H9 (cell line): ENCODE results near the gene TRIM28. TPM values are rescaled to one million over a fixed set of nuclear protein-coding genes. Genes with fewer than 3 reads are reported as not detected.
A peak's percentile ranks its signal among the peaks of the same experiment; 100 is the strongest.

Experiments used
- DNase-seq: peaks from one replicate; pipeline ENCODE4 v3.0.0-alpha.2; 2017
- H2AFZ ChIP-seq: one replicate; pipeline ENCODE4 v1.6.1; 2013; ENCODE audit warnings: mild to moderate bottlenecking, low read length, control low read depth, moderate library complexity
- H2AK5ac ChIP-seq: 2 replicates; pipeline ENCODE4 v1.6.1; 2013; ENCODE audit warnings: low read length, control low read depth, mixed read lengths; ENCODE audit not compliant: insufficient read length
- H2BK120ac ChIP-seq: one replicate; pipeline ENCODE4 v1.6.1; 2013; ENCODE audit warnings: low read depth, mild to moderate bottlenecking, low read length, control low read depth, inconsistent platforms; ENCODE audit not compliant: poor library complexity, severe bottlenecking
- H2BK12ac ChIP-seq: 2 replicates; pipeline ENCODE4 v1.6.1; 2013; ENCODE audit warnings: low read length, control low read depth, mixed read lengths, low read depth; ENCODE audit not compliant: insufficient read length
- H2BK15ac ChIP-seq: 2 replicates; pipeline ENCODE4 v1.6.1; 2013; ENCODE audit warnings: low read depth, low read length, control low read depth
- H2BK20ac ChIP-seq: one replicate; pipeline ENCODE4 v1.6.1; 2013; ENCODE audit warnings: low read depth, mild to moderate bottlenecking, low read length, control low read depth, inconsistent platforms; ENCODE audit not compliant: poor library complexity, severe bottlenecking
- H2BK5ac ChIP-seq: 2 replicates; pipeline ENCODE4 v1.6.1; 2013; ENCODE audit warnings: low read length, control low read depth, mixed read lengths; ENCODE audit not compliant: insufficient read length
- H3K14ac ChIP-seq: 2 replicates; pipeline ENCODE4 v1.6.1; 2013; ENCODE audit warnings: low read length, control low read depth; ENCODE audit not compliant: insufficient read depth
- H3K18ac ChIP-seq: 2 replicates; pipeline ENCODE4 v1.6.1; 2013; ENCODE audit warnings: low read depth, mild to moderate bottlenecking, mixed read lengths, low read length, control low read depth; ENCODE audit not compliant: insufficient read length
- H3K23ac ChIP-seq: 2 replicates; pipeline ENCODE4 v1.6.1; 2013; ENCODE audit warnings: low read length, control low read depth, mixed read lengths, low read depth; ENCODE audit not compliant: insufficient read length
- H3K23me2 ChIP-seq: 2 replicates; pipeline ENCODE4 v1.6.1; 2013; ENCODE audit warnings: low read depth, mild to moderate bottlenecking, mixed read lengths, low read length, control low read depth; ENCODE audit not compliant: insufficient read length, poor library complexity, severe bottlenecking
- H3K27ac ChIP-seq: 2 replicates; pipeline ENCODE4 v1.5.1; 2013; ENCODE audit warnings: low read length, control low read depth, mixed read lengths, low read depth; ENCODE audit not compliant: insufficient read length
- H3K27me3 ChIP-seq: 2 replicates; pipeline ENCODE4 v1.6.1; 2013; ENCODE audit warnings: low read length, control low read depth, inconsistent platforms; ENCODE audit not compliant: insufficient read depth
- H3K4ac ChIP-seq: 2 replicates; pipeline ENCODE4 v1.6.1; 2013; ENCODE audit warnings: low read depth, mild to moderate bottlenecking, control low read depth, inconsistent platforms, low read length, moderate library complexity
- H3K4me1 ChIP-seq: 2 replicates; pipeline ENCODE4 v1.6.1; 2013; ENCODE audit warnings: low read length, control low read depth, inconsistent platforms; ENCODE audit not compliant: insufficient read depth
- H3K4me2 ChIP-seq: 2 replicates; pipeline ENCODE4 v1.6.1; 2013; ENCODE audit warnings: low read length, control low read depth, mixed read lengths; ENCODE audit not compliant: insufficient read length, insufficient read depth
- H3K56ac ChIP-seq: 2 replicates; pipeline ENCODE4 v1.6.1; 2013; ENCODE audit warnings: low read depth, mild to moderate bottlenecking, mixed read lengths, low read length, control low read depth; ENCODE audit not compliant: insufficient read length
- H3K79me1 ChIP-seq: 2 replicates; pipeline ENCODE4 v1.6.1; 2013; ENCODE audit warnings: low read depth, mild to moderate bottlenecking, moderate library complexity, low read length, control low read depth, inconsistent platforms; ENCODE audit not compliant: insufficient read depth, poor library complexity, severe bottlenecking
- H3K79me2 ChIP-seq: 2 replicates; pipeline ENCODE4 v1.6.1; 2013; ENCODE audit warnings: low read length, control low read depth, inconsistent platforms; ENCODE audit not compliant: insufficient read depth
- H3K9ac ChIP-seq: 2 replicates; pipeline ENCODE4 v1.6.1; 2013; ENCODE audit warnings: low read length, control low read depth, mixed read lengths; ENCODE audit not compliant: insufficient read length; ENCODE audit errors: extremely low read depth
- H3K9me3 ChIP-seq: one replicate; pipeline ENCODE4 v1.6.1; 2013; ENCODE audit warnings: low read depth, low read length, inconsistent platforms; ENCODE audit not compliant: control insufficient read depth
- H3T11ph ChIP-seq: one replicate; pipeline ENCODE4 v1.6.1; 2013; ENCODE audit warnings: mild to moderate bottlenecking, low read length, control low read depth, inconsistent platforms
- H4K20me1 ChIP-seq: one replicate; pipeline ENCODE4 v1.6.1; 2013; ENCODE audit not compliant: control insufficient read depth, insufficient read length, insufficient read depth
- H4K5ac ChIP-seq: 2 replicates; pipeline ENCODE4 v1.6.1; 2013; ENCODE audit warnings: low read depth, mild to moderate bottlenecking, mixed read lengths, low read length, control low read depth; ENCODE audit not compliant: insufficient read length
- H4K8ac ChIP-seq: replicated peaks from 2 replicates; pipeline ENCODE4 v1.6.1; 2013; ENCODE audit warnings: low read length, control low read depth, mixed read lengths, low read depth; ENCODE audit not compliant: insufficient read length
- H4K91ac ChIP-seq: 2 replicates; pipeline ENCODE4 v1.6.1; 2013; ENCODE audit warnings: low read depth, mild to moderate bottlenecking, moderate library complexity, mixed read lengths, low read length, control low read depth; ENCODE audit not compliant: insufficient read length
- H3K27ac Mint-ChIP-seq, 3 experiments: 2 replicates in 2 of 3; 3 replicates in 1 of 3; pipeline ENCODE4 v1.8.0; 2020 to 2021; ENCODE audit warnings: mixed read lengths in 3 of 3, mild to moderate bottlenecking in 1 of 3, moderate library complexity in 1 of 3
- H3K27me3 Mint-ChIP-seq: 2 replicates; pipeline ENCODE4 v1.8.0; 2021; ENCODE audit warnings: low read depth, mild to moderate bottlenecking, moderate library complexity, mixed read lengths
- H3K36me3 Mint-ChIP-seq, 3 experiments: 2 replicates in 2 of 3; 3 replicates in 1 of 3; pipeline ENCODE4 v1.8.0; 2020 to 2021; ENCODE audit warnings: low read depth in 3 of 3, mixed read lengths in 3 of 3; ENCODE audit not compliant: insufficient read depth in 1 of 3
- H3K4me1 Mint-ChIP-seq, 2 experiments: 2 replicates each; pipeline ENCODE4 v1.8.0; 2020; ENCODE audit warnings: mixed read lengths in 2 of 2
- H3K4me3 Mint-ChIP-seq, 2 experiments: 2 replicates in 1 of 2; 3 replicates in 1 of 2; pipeline ENCODE4 v1.8.0; 2020 to 2021; ENCODE audit warnings: mild to moderate bottlenecking in 2 of 2, mixed read lengths in 2 of 2, moderate library complexity in 1 of 2
- H3K9me3 Mint-ChIP-seq, 2 experiments: 2 replicates in 1 of 2; 3 replicates in 1 of 2; pipeline ENCODE4 v1.8.0; 2020; ENCODE audit warnings: mild to moderate bottlenecking in 2 of 2, mixed read lengths in 2 of 2, moderate library complexity in 1 of 2
- WGBS: extraction: QIAGEN DNeasy Blood & Tissue Kit; methylation state at CpG from one replicate; pipeline ENCODE4 v1.1.7; 2013; ENCODE audit warnings: missing lambda C conversion rate, low lambda C conversion rate, mixed read lengths; ENCODE audit not compliant: insufficient read length; ENCODE audit errors: extremely low coverage; 5-methylcytosine and 5-hydroxymethylcytosine counted together
- total RNA-seq: library from RNA; stranded (reverse); gene quantifications from 2 replicates; pipeline ENCODE4 v1.2.1, GENCODE V29; 2021
- TF ChIP-seq, protein P1 (sequence below): fragments of 200-600 bp; sonication (generic); conservative IDR thresholded peaks from 3 replicates; pipeline ENCODE4 v1.8.0; 2021; ENCODE audit warnings: antibody characterized with exemption, mild to moderate bottlenecking

The TRIM28 gene
- total RNA-seq, 1 experiment from 2014 or later: 1,084 TPM

DNA sequence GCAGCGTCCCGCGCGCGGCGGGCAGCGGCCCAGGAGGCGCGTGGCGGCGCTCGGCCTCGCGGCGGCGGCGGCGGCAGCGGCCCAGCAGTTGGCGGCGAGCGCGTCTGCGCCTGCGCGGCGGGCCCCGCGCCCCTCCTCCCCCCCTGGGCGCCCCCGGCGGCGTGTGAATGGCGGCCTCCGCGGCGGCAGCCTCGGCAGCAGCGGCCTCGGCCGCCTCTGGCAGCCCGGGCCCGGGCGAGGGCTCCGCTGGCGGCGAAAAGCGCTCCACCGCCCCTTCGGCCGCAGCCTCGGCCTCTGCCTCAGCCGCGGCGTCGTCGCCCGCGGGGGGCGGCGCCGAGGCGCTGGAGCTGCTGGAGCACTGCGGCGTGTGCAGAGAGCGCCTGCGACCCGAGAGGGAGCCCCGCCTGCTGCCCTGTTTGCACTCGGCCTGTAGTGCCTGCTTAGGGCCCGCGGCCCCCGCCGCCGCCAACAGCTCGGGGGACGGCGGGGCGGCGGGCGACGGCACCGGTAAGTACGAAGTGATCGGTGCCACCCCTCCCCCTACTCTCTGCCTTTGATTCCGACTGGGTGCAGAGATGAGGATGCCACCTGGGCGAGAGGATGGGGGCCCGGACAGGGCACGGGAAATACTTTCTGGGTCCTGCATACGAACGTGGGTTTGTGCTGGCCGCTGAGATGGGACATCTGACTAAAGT, 874 bp downstream of the TRIM28 start:
- Histone ChIP-seq H4K8ac (no peak overlapping the region), H2BK5ac (no peak overlapping the region), H3K4me1 (peaks cover 4% of the 10 kb centered on the region; the same call in 1 of the 2 replicates), H3K9me3 (no peaks in the 10 kb centered on the region), H3K27me3 (peaks cover 4% of the 10 kb centered on the region; the same call in 1 of the 2 replicates), H3K56ac (no peak overlapping the region), H2BK20ac (no peak overlapping the region), H3K4ac (no peak overlapping the region), H4K5ac (no peak overlapping the region), H2AK5ac (no peak overlapping the region), H4K20me1 (peaks cover 7% of the 10 kb centered on the region), H2BK12ac (no peak overlapping the region), H3K79me2 (peaks cover 26% of the 10 kb centered on the region), H2AFZ (no peak overlapping the region), H3K4me2 (peak overlapping the region; percentile 99), H3K23ac (no peak overlapping the region), H3K79me1 (peaks cover 14% of the 10 kb centered on the region), H3K14ac (peak overlapping the region; percentile 98), H2BK15ac (no peak overlapping the region), H2BK120ac (no peak overlapping the region), H3K9ac (peak overlapping the region; percentile 91), H4K91ac (no peak overlapping the region), H3K23me2 (peaks cover 11% of the 10 kb centered on the region), H3K27ac (no peak overlapping the region), H3K18ac (peak overlapping the region; percentile 83), H3T11ph (no peak overlapping the region)
- H3K27me3 Mint-ChIP-seq: peaks cover 29% of the 10 kb centered on the region
- peaks cover 44 to 49% (median 48%) of the 10 kb centered on the region in 3 experiments for H3K36me3 Mint-ChIP-seq
- no peaks in the 10 kb centered on the region; a peak in 1 of 5 replicates for H3K9me3 Mint-ChIP-seq
- H3K27ac Mint-ChIP-seq: peak overlapping the region; percentile 94 to 96 (median 94)
- H3K4me3 Mint-ChIP-seq: peak overlapping the region; percentile 98 to 100
- DNase-seq: peak; percentile 28
- H3K4me1 Mint-ChIP-seq: peaks cover 17 to 18% of the 10 kb centered on the region in 2 experiments
- no CpG with 5 or more reads among the region's 92 CpGs for WGBS
- TF ChIP-seq, protein P1, sequence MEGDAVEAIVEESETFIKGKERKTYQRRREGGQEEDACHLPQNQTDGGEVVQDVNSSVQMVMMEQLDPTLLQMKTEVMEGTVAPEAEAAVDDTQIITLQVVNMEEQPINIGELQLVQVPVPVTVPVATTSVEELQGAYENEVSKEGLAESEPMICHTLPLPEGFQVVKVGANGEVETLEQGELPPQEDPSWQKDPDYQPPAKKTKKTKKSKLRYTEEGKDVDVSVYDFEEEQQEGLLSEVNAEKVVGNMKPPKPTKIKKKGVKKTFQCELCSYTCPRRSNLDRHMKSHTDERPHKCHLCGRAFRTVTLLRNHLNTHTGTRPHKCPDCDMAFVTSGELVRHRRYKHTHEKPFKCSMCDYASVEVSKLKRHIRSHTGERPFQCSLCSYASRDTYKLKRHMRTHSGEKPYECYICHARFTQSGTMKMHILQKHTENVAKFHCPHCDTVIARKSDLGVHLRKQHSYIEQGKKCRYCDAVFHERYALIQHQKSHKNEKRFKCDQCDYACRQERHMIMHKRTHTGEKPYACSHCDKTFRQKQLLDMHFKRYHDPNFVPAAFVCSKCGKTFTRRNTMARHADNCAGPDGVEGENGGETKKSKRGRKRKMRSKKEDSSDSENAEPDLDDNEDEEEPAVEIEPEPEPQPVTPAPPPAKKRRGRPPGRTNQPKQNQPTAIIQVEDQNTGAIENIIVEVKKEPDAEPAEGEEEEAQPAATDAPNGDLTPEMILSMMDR: no peak
